PC-3 (cell line): ENCODE data around the gene ARL4C. TPM values are rescaled to one million over a fixed set of nuclear protein-coding genes. Genes with fewer than 3 reads are reported as not detected.
A peak's percentile ranks its signal among the peaks of the same experiment; 100 is the strongest.

ENCODE experiments used
- ATAC-seq: fragments of 200-7000 bp; cut with Tn5 transposase; 2 replicates; pipeline ENCODE4 v1.9.1; 2020; ENCODE audit warnings: mild to moderate bottlenecking, moderate library complexity
- BruUV-seq: library from RNA; stranded (reverse); fragments of 400-500 nt; replicated peaks from 2 replicates; lab custom pipeline; 2021; lab: Mats Ljungman, UMichigan
- CTCF ChIA-PET: fragments of 300-600 bp; sonication (Branson Sonifier 250); formaldehyde crosslinking; loops from one replicate; lab custom pipeline; 2022; ENCODE audit warnings: antibody characterized with exemption; lab: Charles Lee
- POLR2A ChIA-PET: fragments of 300-600 bp; sonication (Branson Sonifier 250); formaldehyde crosslinking; loops from one replicate; lab custom pipeline; 2022; ENCODE audit warnings: antibody characterized with exemption; ENCODE audit not compliant: unreplicated experiment; lab: Charles Lee
- DNase-seq: peaks from one replicate; pipeline ENCODE4 v3.0.0-alpha.2; 2015
- H2AFZ ChIP-seq: fragments of 300-600 bp; sonication (generic); 2 replicates; pipeline ENCODE4 v1.6.0; 2016; ENCODE audit warnings: antibody characterized with exemption, low read length
- H3F3A ChIP-seq: fragments of 300-600 bp; sonication (generic); one replicate; pipeline ENCODE4 v1.6.0; 2017; ENCODE audit warnings: antibody characterized with exemption, low read length, control low read depth, mild to moderate bottlenecking; ENCODE audit not compliant: unreplicated experiment
- H3K27ac ChIP-seq: fragments of 300-600 bp; sonication (generic); 2 replicates; pipeline ENCODE4 v1.5.1; 2016; ENCODE audit warnings: mild to moderate bottlenecking, low read length
- H3K27me3 ChIP-seq: fragments of 300-600 bp; sonication (generic); 2 replicates; pipeline ENCODE4 v1.6.1; 2016; ENCODE audit warnings: low read length, mixed read lengths
- H3K36me3 ChIP-seq: fragments of 300-600 bp; sonication (generic); 2 replicates; pipeline ENCODE4 v1.6.1; 2016; ENCODE audit warnings: low read depth, mixed run types, low read length, mixed read lengths
- H3K4me1 ChIP-seq: fragments of 300-600 bp; sonication (generic); 2 replicates; pipeline ENCODE4 v1.5.1; 2016; ENCODE audit warnings: low read length; ENCODE audit not compliant: insufficient read depth
- H3K4me2 ChIP-seq: fragments of 300-600 bp; sonication (generic); 2 replicates; pipeline ENCODE4 v1.6.0; 2016; ENCODE audit warnings: low read length
- H3K4me3 ChIP-seq: fragments of 300-600 bp; sonication (generic); 2 replicates; pipeline ENCODE4 v1.5.1; 2016; ENCODE audit warnings: mild to moderate bottlenecking, low read length, mixed read lengths
- H3K79me2 ChIP-seq: fragments of 300-600 bp; sonication (generic); 2 replicates; pipeline ENCODE4 v1.6.1; 2017; ENCODE audit warnings: low read length, mixed read lengths
- H3K9ac ChIP-seq: fragments of 300-600 bp; sonication (generic); 2 replicates; pipeline ENCODE4 v1.6.0; 2016; ENCODE audit warnings: mild to moderate bottlenecking, low read length
- H3K9me2 ChIP-seq: fragments of 300-600 bp; sonication (generic); replicated peaks from 2 replicates; pipeline ENCODE4 v1.6.1; 2016; ENCODE audit warnings: mixed run types, low read length, mixed read lengths
- H3K9me3 ChIP-seq: fragments of 300-600 bp; sonication (generic); 2 replicates; pipeline ENCODE4 v1.6.1; 2016; ENCODE audit warnings: low read length, mixed read lengths
- H4K20me1 ChIP-seq: fragments of 300-600 bp; sonication (generic); 2 replicates; pipeline ENCODE4 v1.6.1; 2016; ENCODE audit warnings: low read length, mixed read lengths
- CTCF ChIP-seq: fragments of 300-600 bp; sonication (generic); conservative IDR thresholded peaks from 2 replicates; pipeline ENCODE4 v1.5.1; 2017; ENCODE audit warnings: antibody characterized with exemption, low read depth, mild to moderate bottlenecking, low read length
- EZH2 ChIP-seq: fragments of 300-600 bp; sonication (generic); IDR thresholded peaks from one replicate; pipeline ENCODE4 v1.6.1; 2017; ENCODE audit warnings: antibody characterized with exemption, mild to moderate bottlenecking, low read length; ENCODE audit not compliant: unreplicated experiment
- EZH2phosphoT487 ChIP-seq: fragments of 300-600 bp; sonication (generic); IDR thresholded peaks from 2 replicates; pipeline ENCODE4 v1.6.1; 2018; ENCODE audit warnings: mild to moderate bottlenecking, antibody characterized with exemption, low read length, borderline replicate concordance
- intact Hi-C: fragments of 100-400 bp; cut with micrococcal nuclease; formaldehyde crosslinking; loops from 2 replicates; pipeline ENCODE4 v1.9.0; 2023
- total RNA-seq: library from RNA; depleted of rRNA; stranded (reverse); fragments of >200 nt; gene quantifications from 2 replicates; pipeline ENCODE4 v1.2.3, GENCODE V29; 2014

Gene ARL4C
- total RNA-seq, 1 experiment from 2014 or later, result 19.9 TPM

GRCh38 chr2:234514099-234514498, 17.2 kb upstream of the ARL4C start:
- no peak for TF ChIP-seq CTCF
- TF ChIP-seq EZH2, result no peak
- no peak for TF ChIP-seq EZH2phosphoT487
- Histone ChIP-seq H3F3A (no peaks in the 10 kb centered on the region), H3K9me2 (no peaks in the 10 kb centered on the region), H3K9ac (no peak overlapping the region), H3K4me2 (no peak overlapping the region), H3K4me1 (no peaks in the 10 kb centered on the region), H3K9me3 (no peaks in the 10 kb centered on the region), H3K36me3 (no peaks in the 10 kb centered on the region), H3K79me2 (no peaks in the 10 kb centered on the region), H3K4me3 (no peak overlapping the region), H4K20me1 (no peaks in the 10 kb centered on the region), H3K27ac (no peak overlapping the region), H2AFZ (no peak overlapping the region), H3K27me3 (no peaks in the 10 kb centered on the region)
- CTCF ChIA-PET, result no interaction called here
- ATAC-seq, result no peak
- POLR2A ChIA-PET, result no interaction called here
- DNase-seq, result no peak
- BruUV-seq, result no TSS peak
- intact Hi-C loops, result no loop called here

- TF ChIP-seq EZH2phosphoT487 (no peak), CTCF (no peak), EZH2 (no peak)
- no TSS peak for BruUV-seq
- no peak overlapping the region for H2AFZ ChIP-seq
- H3K79me2 ChIP-seq, result no peaks in the 10 kb centered on the region
- H3K9me2 ChIP-seq, result no peaks in the 10 kb centered on the region
- no peaks in the 10 kb centered on the region for H3K27me3 ChIP-seq
- H3K4me1 ChIP-seq, result no peaks in the 10 kb centered on the region
- no peak overlapping the region for H3K27ac ChIP-seq
- DNase-seq, result peak; percentile 16
- H3K9me3 ChIP-seq, result no peaks in the 10 kb centered on the region
- CTCF ChIA-PET, result no interaction called here
- H4K20me1 ChIP-seq, result no peaks in the 10 kb centered on the region
- no peak overlapping the region for H3K4me3 ChIP-seq
- H3K9ac ChIP-seq, result no peak overlapping the region
- intact Hi-C loops, result no loop called here
- ATAC-seq, result no peak
- H3K36me3 ChIP-seq, result no peaks in the 10 kb centered on the region
- H3K4me2 ChIP-seq, result no peak overlapping the region
- H3F3A ChIP-seq, result no peaks in the 10 kb centered on the region
- POLR2A ChIA-PET, result no interaction called here
Observed at GRCh38 chr2:234512884-234513669, 16.2 kb upstream of the ARL4C start.

GRCh38 chr2:234502919-234503285, 6.0 kb upstream of the ARL4C start:
- H3F3A ChIP-seq, result peaks cover 5% of the 10 kb centered on the region
- DNase-seq (no peak), ATAC-seq (peak; percentile 54)
- H4K20me1 ChIP-seq, result no peaks in the 10 kb centered on the region
- no peaks in the 10 kb centered on the region for H3K79me2 ChIP-seq
- H3K4me1 ChIP-seq, result peaks cover 16% of the 10 kb centered on the region
- peak overlapping the region; percentile 66 for H3K4me2 ChIP-seq
- TF ChIP-seq EZH2phosphoT487 (no peak), EZH2 (no peak), CTCF (no peak)
- H3K4me3 ChIP-seq, result no peak overlapping the region
- H3K36me3 ChIP-seq, result no peaks in the 10 kb centered on the region
- no peaks in the 10 kb centered on the region for H3K9me3 ChIP-seq
- no peaks in the 10 kb centered on the region for H3K27me3 ChIP-seq
- POLR2A ChIA-PET, result no interaction called here
- intact Hi-C loops, result loop anchor here (2.0 to 5.0 kb wide), 2 partner anchors 140 to 196 kb away; no protein-coding TSS in a partner anchor
- H2AFZ ChIP-seq, result 0 out of 2 replicates have a peak overlapping the region, but pooled peaks have one; percentile 14
- no TSS peak for BruUV-seq
- no peak overlapping the region for H3K9ac ChIP-seq
- 0 out of 2 replicates have a peak, but pooled peaks cover 3% of the 10 kb centered on the region for H3K9me2 ChIP-seq
- CTCF ChIA-PET, result interaction anchor here (1.0 to 1.3 kb wide), 3 partner anchors 213 to 521 kb away, joined by 3 to 5 read pairs (median 3); no protein-coding TSS in a partner anchor
- H3K27ac ChIP-seq, result peak overlapping the region; percentile 52
